Activated CD4-positive, alpha-beta T cell treated with anti-CD3 and anti-CD28 coated beads, Interleukin-2, amount 50 U/mL, for 48 hours (primary cell): ENCODE data around the gene PLEKHA6.

Experiments used
- DNase-seq, 2 experiments: peaks; one replicate each; pipeline ENCODE4 v3.0.0-alpha.2; 2020

Gene PLEKHA6, protein sequence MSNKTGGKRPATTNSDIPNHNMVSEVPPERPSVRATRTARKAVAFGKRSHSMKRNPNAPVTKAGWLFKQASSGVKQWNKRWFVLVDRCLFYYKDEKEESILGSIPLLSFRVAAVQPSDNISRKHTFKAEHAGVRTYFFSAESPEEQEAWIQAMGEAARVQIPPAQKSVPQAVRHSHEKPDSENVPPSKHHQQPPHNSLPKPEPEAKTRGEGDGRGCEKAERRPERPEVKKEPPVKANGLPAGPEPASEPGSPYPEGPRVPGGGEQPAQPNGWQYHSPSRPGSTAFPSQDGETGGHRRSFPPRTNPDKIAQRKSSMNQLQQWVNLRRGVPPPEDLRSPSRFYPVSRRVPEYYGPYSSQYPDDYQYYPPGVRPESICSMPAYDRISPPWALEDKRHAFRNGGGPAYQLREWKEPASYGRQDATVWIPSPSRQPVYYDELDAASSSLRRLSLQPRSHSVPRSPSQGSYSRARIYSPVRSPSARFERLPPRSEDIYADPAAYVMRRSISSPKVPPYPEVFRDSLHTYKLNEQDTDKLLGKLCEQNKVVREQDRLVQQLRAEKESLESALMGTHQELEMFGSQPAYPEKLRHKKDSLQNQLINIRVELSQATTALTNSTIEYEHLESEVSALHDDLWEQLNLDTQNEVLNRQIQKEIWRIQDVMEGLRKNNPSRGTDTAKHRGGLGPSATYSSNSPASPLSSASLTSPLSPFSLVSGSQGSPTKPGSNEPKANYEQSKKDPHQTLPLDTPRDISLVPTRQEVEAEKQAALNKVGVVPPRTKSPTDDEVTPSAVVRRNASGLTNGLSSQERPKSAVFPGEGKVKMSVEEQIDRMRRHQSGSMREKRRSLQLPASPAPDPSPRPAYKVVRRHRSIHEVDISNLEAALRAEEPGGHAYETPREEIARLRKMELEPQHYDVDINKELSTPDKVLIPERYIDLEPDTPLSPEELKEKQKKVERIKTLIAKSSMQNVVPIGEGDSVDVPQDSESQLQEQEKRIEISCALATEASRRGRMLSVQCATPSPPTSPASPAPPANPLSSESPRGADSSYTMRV

GRCh38 chr1:204359474-204360255, at the start of gene PLEKHA6:
PLEKHA6 (minus strand) TSS chr1:204359929; CDS start chr1:204273727, 86,202 bp downstream.
- DNase-seq = no peak

GRCh38 chr1:204409123-204409522, 49.4 kb upstream of the PLEKHA6 start:
- DNase-seq = no peak

- no peak for DNase-seq
Observed at GRCh38 chr1:204408602-204409001, 48.9 kb upstream of the PLEKHA6 start.

GRCh38 chr1:204408074-204408507, 48.4 kb upstream of the PLEKHA6 start:
- peak in 1 of 2 experiments; percentile 34 for DNase-seq

DNA sequence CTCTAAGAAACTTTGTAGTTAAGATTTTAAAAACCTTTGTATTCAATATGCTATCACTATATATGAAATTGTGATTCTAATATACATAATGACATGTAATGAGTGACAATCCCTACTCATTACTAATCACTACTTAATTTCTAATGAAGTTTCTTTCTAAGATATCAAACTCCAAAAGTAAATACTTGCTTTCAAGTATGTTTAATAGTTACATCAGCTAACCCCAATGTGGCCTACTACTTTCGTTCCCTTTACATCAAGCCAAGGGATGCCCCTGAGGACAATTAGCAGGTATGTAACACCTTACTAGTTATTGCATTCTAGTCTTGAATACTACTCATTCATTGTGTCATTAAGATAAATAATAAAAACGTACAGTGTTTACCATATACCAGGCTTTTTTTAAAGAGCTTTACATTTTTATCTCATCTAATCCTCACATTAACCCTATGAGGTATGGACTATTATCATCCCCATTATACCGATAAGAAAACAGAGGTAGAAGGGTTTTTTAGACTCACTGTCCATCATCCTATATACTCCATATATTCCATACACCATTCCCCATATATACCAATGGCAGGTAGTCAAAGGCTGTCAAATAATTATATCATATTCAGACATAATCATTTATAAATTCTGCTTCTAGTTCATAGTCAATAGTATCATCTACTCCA, 47.7 kb upstream of the PLEKHA6 start:
- DNase-seq = no peak

GRCh38 chr1:204406621-204407020, 46.9 kb upstream of the PLEKHA6 start:
- DNase-seq = no peak

DNA sequence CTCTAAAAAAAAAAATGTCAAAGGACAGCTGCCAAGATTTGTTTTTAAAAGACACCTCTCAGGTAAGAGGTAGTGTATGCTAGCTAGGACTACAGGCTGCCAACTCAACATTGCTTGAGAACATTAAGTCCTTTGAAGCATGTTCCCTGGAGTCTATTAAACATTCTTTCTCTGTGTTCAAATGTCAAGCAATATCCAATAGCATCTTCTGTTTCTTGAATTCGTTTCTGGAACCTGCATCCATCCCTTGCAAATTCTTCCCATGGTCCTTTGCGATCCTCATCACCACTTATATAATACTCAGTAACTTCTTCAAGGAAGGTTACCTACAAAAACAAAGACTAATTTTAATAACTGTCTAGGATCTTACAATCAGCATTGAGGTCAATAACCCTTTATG, 46.3 kb upstream of the PLEKHA6 start:
- DNase-seq = no peak

GRCh38 chr1:204404629-204405028, 44.9 kb upstream of the PLEKHA6 start:
- no peak for DNase-seq

- DNase-seq = no peak
Observed at GRCh38 chr1:204402391-204402790, 42.7 kb upstream of the PLEKHA6 start.

DNA sequence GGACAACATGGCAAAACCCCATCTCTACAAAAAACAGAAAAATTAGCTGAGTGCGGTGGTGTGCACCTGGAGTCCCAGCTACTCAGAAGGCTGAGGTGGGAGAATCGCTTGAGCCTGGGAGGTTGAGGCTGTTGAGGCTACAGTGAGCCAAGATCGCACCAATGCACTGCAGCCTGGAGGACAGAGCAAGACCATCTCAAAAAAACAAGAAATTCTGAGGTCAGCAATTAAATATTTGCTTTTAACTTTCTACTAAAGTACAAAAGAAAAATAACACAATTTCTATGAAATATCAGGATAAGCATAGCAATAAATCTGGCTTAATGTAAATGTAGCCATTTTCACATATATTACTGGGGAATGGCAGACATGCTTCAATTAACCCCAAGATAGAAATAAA, 42.0 kb upstream of the PLEKHA6 start:
- DNase-seq = no peak

GRCh38 chr1:204400882-204401510, 41.3 kb upstream of the PLEKHA6 start:
- no peak for DNase-seq

DNA sequence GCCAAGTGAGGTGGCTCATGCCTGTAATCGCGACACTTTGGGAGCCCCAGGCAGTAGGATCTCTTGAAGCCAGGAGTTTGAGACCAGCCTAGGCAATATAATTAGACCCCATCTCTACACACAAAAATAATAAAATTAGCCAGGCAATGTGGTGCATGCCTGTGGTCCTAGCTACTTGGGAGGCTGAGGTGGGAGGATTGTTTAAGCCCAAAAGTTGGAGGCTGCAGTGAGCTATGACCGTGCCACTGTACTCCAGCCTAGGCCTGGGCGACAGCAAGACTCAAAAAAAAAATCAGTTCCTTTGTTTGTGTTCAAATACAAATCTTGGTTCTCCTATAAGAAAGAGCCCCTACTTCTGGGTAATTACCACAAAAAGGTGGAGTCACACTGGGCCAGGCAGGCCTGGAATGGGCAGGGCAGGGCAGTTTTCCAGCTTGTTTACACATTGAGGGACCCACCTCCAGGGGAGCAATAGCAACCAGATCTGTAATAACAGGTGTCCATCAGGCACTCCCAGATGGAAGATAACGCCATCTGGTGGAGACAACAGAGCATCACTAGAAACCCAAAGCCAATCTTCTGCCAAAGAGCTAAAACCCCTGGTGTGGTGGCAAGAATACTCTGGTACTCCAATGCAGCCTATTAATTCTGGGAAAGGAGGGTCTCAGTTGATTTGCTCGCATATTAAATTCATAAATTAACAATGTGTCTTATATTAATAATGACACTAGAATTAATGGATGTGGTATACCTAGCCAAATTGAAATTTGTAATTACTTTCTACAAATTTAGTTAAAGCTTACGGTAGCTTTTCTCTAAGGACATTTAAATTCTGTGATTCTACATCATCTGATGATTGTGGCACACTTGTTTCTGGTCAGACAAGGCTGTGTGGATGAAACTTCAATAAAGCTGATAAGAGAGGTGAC, 38.7 kb upstream of the PLEKHA6 start:
- DNase-seq = peak; percentile 37 to 56

DNA sequence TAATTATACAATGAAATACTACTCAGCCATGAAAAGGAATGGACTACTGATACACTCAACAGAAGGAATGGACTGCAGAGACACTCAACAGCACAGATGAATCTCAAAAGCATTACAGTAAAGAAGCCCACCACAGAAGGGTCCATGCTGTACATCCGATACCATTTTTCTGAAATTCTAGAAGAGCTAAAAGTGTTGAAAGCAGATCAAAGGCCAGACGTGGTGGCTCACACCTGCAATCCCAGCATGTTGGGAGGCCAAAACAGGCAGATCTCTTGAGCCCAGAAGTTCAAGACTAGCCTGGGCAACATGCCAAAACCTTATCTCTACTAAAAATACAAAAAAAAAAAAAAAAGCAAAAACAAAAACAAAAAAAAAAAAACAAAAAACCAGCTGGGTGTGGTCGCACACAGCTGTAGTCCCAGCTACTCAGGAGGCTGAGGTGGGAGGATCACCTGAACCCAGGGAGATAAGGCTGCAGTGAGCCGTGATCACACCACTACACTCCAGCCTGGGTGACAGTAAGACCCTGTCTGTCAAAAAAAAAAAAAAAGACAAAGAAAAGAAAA, 36.4 kb upstream of the PLEKHA6 start:
- DNase-seq = no peak

DNA sequence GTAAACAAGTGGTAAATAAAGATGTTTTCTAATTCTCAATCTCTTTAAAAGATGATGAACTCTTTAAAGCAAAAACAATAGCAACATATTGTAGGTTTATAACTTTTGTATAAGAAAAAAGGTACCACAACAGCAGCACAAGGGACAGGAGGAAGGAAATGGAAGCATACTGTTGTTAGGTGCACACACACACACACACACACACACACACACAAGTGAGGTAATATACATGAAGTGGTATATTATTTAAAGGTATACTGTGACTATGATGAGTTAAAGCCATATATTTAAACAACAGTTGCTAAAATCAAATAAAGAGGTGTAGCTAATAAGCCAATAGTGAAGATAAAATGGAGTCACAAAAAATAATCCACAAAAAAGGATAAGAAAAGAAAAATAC, 31.9 kb upstream of the PLEKHA6 start:
- DNase-seq = no peak

GRCh38 chr1:204390751-204391466, 31.2 kb upstream of the PLEKHA6 start:
- no peak for DNase-seq

DNA sequence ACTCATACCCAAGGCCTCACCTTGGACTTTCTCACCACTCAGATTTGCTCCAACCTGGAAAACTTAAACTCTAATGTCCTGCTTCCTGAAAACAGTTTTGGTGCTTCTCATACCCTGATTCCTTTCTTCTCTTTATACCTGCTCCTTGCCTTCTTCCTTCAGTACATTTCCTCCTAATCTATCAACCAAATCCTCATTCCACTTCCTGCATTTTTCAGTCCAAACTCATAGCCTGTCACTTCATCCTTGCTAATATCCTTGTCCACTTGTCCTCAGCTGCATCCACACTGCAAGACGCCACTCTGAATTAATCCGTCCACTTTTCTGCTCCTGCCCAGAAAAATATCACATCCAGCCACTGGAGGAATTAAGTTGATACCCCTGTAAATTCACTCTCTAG, 26.0 kb upstream of the PLEKHA6 start:
- DNase-seq = no peak

- DNase-seq = no peak
Observed at GRCh38 chr1:204384636-204385352, 25.1 kb upstream of the PLEKHA6 start.

DNA sequence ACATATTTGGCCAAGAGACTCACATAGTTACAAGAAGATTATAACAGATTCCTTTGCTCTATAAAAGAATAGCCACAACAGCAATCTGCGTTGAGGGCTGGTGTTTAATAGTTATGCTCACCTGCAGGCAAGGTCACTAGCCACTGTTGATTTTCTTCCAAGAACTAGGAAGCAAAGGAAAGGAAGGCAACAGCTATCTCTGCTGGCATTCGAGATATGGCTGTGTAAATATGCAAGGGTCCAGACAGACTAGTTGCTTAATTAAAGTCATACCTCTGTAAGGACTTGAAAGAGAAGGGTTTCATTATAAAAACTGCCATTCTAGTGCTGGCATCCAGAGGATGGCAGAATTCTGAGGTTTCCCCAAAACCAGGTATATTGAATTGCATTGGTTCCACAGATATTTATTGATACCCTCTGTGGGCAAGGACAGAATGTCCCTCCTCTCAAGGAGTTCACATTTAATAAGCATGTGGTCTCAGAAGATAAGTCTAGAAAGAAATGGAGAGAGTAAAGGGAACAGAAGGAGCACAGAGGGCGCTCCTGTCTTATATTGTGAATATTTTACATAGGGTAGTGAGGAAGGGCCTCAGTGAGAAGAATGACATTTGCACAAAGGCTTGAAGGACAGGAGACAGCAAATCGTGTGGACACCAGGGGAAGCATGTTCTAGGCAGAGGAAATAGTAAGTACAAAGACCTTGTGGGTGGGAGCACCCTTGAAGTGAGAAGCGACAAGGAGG, 23.6 kb upstream of the PLEKHA6 start:
- DNase-seq = no peak
